GM03348 (cell line): ENCODE measurements around the gene SNX21.

ENCODE experiments used
- DNase-seq: peaks from one replicate; pipeline ENCODE4 v3.0.0; 2012; ENCODE audit warnings: low spot score

SNX21 gene

GRCh38 chr20:45882469-45883099, 49.0 kb downstream of the SNX21 start:
- no peak for DNase-seq

- no peak for DNase-seq
Measured at GRCh38 chr20:45883100-45883469, 49.5 kb downstream of the SNX21 start.

GRCh38 chr20:45886590-45887345, 53.2 kb downstream of the SNX21 start:
- DNase-seq: no peak

GRCh38 chr20:45887346-45887715, 53.7 kb downstream of the SNX21 start, which contains the start of gene SPATA25:
Gene SPATA25, minus strand, starts transcription at chr20:45887622. Its CDS starts 32 bp downstream, at chr20:45887590.
- DNase-seq: no peak

GRCh38 chr20:45888681-45889080, 55.1 kb downstream of the SNX21 start:
- no peak for DNase-seq

- peak; percentile 78 for DNase-seq
Measured at GRCh38 chr20:45890077-45890984, 56.7 kb downstream of the SNX21 start.

DNA sequence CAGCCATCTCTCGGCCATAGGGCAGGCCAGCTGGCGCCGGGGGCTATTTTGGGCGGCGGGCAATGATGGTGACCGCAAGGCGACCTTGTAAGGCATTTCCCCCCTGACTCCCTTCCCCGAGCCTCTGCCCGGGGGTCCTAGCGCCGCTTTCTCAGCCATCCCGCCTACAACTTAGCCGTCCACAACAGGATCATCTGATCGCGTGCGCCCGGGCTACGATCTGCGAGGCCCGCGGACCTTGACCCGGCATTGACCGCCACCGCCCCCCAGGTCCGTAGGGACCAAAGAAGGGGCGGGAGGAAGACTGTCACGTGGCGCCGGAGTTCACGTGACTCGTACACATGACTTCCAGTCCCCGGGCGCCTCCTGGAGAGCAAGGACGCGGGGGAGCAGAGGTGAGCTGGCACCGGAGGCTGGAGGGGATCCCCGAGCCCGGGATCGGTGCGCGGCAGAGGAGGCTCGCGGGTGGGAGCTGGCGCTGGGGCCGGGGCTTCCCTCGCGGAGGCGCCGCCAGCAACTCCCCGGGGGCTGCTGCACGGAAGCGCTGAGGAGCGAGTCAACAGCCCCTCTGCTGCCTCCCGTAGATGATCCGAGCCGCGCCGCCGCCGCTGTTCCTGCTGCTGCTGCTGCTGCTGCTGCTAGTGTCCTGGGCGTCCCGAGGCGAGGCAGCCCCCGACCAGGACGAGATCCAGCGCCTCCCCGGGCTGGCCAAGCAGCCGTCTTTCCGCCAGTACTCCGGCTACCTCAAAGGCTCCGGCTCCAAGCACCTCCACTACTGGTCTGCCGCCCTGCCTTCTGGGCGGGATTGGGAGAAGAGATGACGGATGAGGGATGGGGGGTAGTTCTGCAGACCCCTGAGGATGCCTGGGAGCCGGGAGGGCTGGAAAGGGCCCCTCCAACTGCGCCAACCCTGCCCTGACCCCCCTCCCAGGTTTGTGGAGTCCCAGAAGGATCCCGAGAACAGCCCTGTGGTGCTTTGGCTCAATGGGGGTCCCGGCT, 57.7 kb downstream of the SNX21 start, which contains the start of the genes CTSA and NEURL2:
TSS of gene CTSA (plus strand) at position 351 of the 999 bp plus-strand sequence. CDS start at position 585, 234 bp downstream.
TSS of gene NEURL2 (minus strand) at position 224 of the 999 bp plus-strand sequence. CDS start at position 7, 217 bp downstream.
- DNase-seq: peak; percentile 97

DNA sequence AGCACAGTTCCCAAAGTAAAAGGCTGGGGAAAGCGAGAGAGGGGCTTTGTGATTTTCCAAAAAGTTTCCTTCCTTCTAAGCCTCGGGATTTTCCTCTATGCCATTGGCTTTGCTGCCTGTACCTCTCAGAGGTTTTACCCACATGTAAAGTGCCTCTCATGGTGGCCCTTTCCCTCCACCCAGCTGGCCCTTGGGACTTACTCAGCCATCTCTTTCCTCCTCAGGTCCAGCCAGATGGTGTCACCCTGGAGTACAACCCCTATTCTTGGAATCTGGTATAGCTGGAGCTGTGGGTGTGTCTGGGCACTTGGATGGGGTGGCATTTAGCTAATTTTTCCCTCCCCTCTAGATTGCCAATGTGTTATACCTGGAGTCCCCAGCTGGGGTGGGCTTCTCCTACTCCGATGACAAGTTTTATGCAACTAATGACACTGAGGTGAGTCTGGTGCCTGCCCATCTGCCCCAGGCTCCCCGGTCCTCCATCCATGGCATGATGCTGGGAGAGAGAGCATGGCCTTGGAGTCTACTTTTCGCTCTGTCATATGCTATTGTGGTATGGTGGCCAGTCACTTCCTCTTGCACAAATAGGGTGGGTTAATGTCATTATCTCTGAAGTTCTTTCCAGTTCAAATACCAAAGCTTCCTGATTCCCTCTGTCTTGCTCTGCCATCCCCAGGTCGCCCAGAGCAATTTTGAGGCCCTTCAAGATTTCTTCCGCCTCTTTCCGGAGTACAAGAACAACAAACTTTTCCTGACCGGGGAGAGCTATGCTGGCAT, 58.6 kb downstream of the SNX21 start:
- peak; percentile 73 for DNase-seq
